NB4 (cell line): ENCODE results near the gene RNF114.

Experiments
- DNase-seq: peaks from one replicate; pipeline ENCODE4 v3.0.0; 2010; ENCODE audit warnings: low read depth
- H3K4me3 ChIP-seq: one replicate; pipeline ENCODE4 v1.5.1; 2011; ENCODE audit warnings: mild to moderate bottlenecking, low read depth, low read length, moderate library complexity
- CTCF ChIP-seq: IDR thresholded peaks from one replicate; pipeline ENCODE4 v1.5.1; 2012; ENCODE audit warnings: low read depth, low read length
- MAX ChIP-seq: IDR thresholded peaks from 2 replicates; pipeline ENCODE4 v1.6.1; 2011; ENCODE audit warnings: low read depth, low read length
- MYC ChIP-seq: IDR thresholded peaks from 2 replicates; pipeline ENCODE4 v1.6.1; 2011; ENCODE audit warnings: low read depth, low read length
- POLR2A ChIP-seq: IDR thresholded peaks from 2 replicates; pipeline ENCODE4 v1.6.1; 2011; ENCODE audit warnings: mild to moderate bottlenecking; ENCODE audit not compliant: insufficient read length; ENCODE audit errors: extremely low read depth

RNF114 gene

GRCh38 chr20:49919009-49919408, 17.2 kb upstream of the RNF114 start:
- DNase-seq = no peak
- TF ChIP-seq MYC (no peak), CTCF (no peak), MAX (no peak), POLR2A (no peak)
- no peak overlapping the region for H3K4me3 ChIP-seq

GRCh38 chr20:49919461-49919860, 16.7 kb upstream of the RNF114 start:
- no peak overlapping the region for H3K4me3 ChIP-seq
- TF ChIP-seq MAX (no peak), CTCF (no peak), POLR2A (no peak), MYC (no peak)
- no peak for DNase-seq

GRCh38 chr20:49924247-49924646, 11.9 kb upstream of the RNF114 start:
- H3K4me3 ChIP-seq = no peak overlapping the region
- TF ChIP-seq POLR2A = no peak
- TF ChIP-seq MYC = no peak
- TF ChIP-seq CTCF = no peak
- no peak for TF ChIP-seq MAX
- no peak for DNase-seq

- H3K4me3 ChIP-seq = no peak overlapping the region
- TF ChIP-seq MAX = no peak
- no peak for TF ChIP-seq CTCF
- no peak for TF ChIP-seq MYC
- no peak for TF ChIP-seq POLR2A
- peak; percentile 73 for DNase-seq
Measured at GRCh38 chr20:49925901-49926454, 10.2 kb upstream of the RNF114 start.

- no peak overlapping the region for H3K4me3 ChIP-seq
- DNase-seq = peak; percentile 92
- TF ChIP-seq MAX = peak; percentile 14; the same call in 1 of the 2 replicates
- peak; percentile 41 for TF ChIP-seq MYC
- TF ChIP-seq POLR2A = no peak
- TF ChIP-seq CTCF = peak; percentile 93
Measured at GRCh38 chr20:49928411-49929141, 7.6 kb upstream of the RNF114 start.
